ENCODE data around the gene KCNH3. TPM values are rescaled to one million over a fixed set of nuclear protein-coding genes. Genes with fewer than 3 reads are reported as not detected.

Gene KCNH3
- total and polyA plus RNA-seq, 2 of the 8 experiments (the other 6 are each of a cell fraction or from before 2014, with no cell fraction given) = 0.24 to 0.50 TPM

DNA sequence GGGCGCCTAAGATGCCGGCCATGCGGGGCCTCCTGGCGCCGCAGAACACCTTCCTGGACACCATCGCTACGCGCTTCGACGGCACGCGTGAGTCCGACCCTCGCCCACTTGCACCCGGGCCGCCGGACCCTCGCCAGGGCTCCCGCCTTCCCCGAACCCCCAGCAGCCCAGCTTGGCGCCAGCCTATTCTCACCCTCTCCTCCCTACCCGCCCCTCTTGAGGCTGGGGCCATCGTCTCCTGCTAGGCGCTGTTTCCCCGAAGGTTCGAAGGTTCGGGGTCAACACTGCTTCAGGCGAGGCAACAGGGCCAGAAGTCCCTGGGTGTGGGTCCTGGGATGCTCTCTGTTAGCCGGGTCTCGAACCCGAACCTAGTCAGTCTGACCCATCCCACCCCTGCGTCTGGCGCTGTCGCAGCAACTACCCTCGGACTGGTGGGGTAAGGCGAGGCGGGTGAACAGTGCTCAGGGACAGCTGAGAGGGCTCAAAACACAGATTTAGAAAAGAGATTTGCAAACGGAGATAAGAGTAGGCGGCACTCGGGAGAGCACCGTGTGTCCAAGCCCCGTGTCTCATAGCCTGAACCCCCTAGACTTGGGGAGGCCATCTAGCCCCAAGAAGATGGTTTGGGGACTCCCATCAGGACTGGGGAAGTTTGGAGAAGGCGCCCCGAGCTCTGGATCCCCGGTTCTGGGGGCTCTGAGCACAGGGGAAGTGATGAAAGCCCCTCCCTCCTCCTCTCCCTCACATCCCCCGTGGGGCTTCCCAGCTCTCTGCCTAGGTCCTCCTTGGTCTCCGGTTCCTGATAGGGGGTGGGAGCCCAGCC is 787 bp downstream of the KCNH3 start:
- Histone ChIP-seq H3K18ac (ENCODE audit: extremely low read depth, low read length) (no peak overlapping the region; the same call in 1 of the 2 replicates), H3K4me3 (ENCODE audit: extremely low read depth in 1 of 4, insufficient read depth in 2 of 4, low read depth in 3 of 4, low read length in 4 of 4) (peak overlapping the region in 1 of 4 experiments; percentile 40; a peak in 5 of 8 replicates)
- CTCF ChIA-PET (ENCODE audit: partially characterized antibody) = interaction anchor here (1.0 to 7.8 kb wide), 4 partner anchors 12 to 192 kb away, joined by 3 to 91 read pairs (median 6); no protein-coding TSS in a partner anchor
- TF ChIP-seq TAF1 (IDR thresholded peaks at IDR 0.05; ENCODE audit: low read depth, low read length) = no peak
- no peak for TF ChIP-seq POU5F1 (IDR thresholded peaks at IDR 0.05; ENCODE audit: low read depth, low read length)
- no peak for TF ChIP-seq MAX (IDR thresholded peaks at IDR 0.05)
- TF ChIP-seq SUZ12 (IDR thresholded peaks at IDR 0.05; ENCODE audit: low read length) = peak; percentile 96
- no peak for TF ChIP-seq RFX5 (IDR thresholded peaks at IDR 0.05; ENCODE audit: borderline replicate concordance, low read depth, low read length)
- no peak for TF ChIP-seq SP1 (IDR thresholded peaks at IDR 0.05; ENCODE audit: low read depth, low read length)
- no peak for TF ChIP-seq MAFK (IDR thresholded peaks at IDR 0.05; ENCODE audit: low read depth, low read length)
- no peak for TF ChIP-seq RBBP5 (IDR thresholded peaks at IDR 0.05; ENCODE audit: borderline replicate concordance, low read depth, low read length)
- no peak for TF ChIP-seq CBX8 (IDR thresholded peaks at IDR 0.05; ENCODE audit: borderline replicate concordance, low read depth, low read length)
- TF ChIP-seq TAF7 (optimal IDR thresholded peaks at IDR 0.05; ENCODE audit: borderline replicate concordance, low read depth, low read length) = no peak
- TF ChIP-seq NANOG (IDR thresholded peaks at IDR 0.05; ENCODE audit: insufficient read depth, low read depth, low read length, poor library complexity, severe bottlenecking) = no peak
- no peak for TF ChIP-seq SP2 (IDR thresholded peaks at IDR 0.05; ENCODE audit: low read length)

More for the DNA sequence above, 787 bp downstream of the KCNH3 start:
- Histone ChIP-seq H2BK5ac (ENCODE audit: low read depth, low read length) (no peak overlapping the region), H3K23me2 (ENCODE audit: low read depth, low read length) (peaks cover 16% of the 10 kb centered on the region), H4K8ac (ENCODE audit: extremely low read depth, insufficient read depth, low read length) (peak overlapping the region; percentile 85), H2BK12ac (ENCODE audit: low read depth, low read length) (no peak overlapping the region), H2AFZ (ENCODE audit: low read length) (0 out of 2 replicates have a peak overlapping the region, but pooled peaks have one; percentile 45), H3K79me1 (ENCODE audit: low read depth, low read length) (no peaks in the 10 kb centered on the region), H2AK5ac (ENCODE audit: low read depth, low read length) (no peak overlapping the region), H2BK120ac (replicated peaks; ENCODE audit: low read depth, low read length) (no peak overlapping the region), H3K27ac (ENCODE audit: low read depth, low read length) (no peak overlapping the region), H3K56ac (replicated peaks; ENCODE audit: insufficient read length, low read depth, low read length) (no peak overlapping the region), H3K79me2 (ENCODE audit: control insufficient read depth in 1 of 2, insufficient read depth in 2 of 2, low read length in 2 of 2) (no peaks in the 10 kb centered on the region), H3K27me3 (replicated peaks in 1 of 4; ENCODE audit: control insufficient read depth in 3 of 4, extremely low read depth in 1 of 4, insufficient read depth in 3 of 4, low read length in 3 of 4) (peaks cover 72 to 95% (median 92%) of the 10 kb centered on the region in 4 experiments), H3K9me3 (ENCODE audit: insufficient read depth in 2 of 2, low read depth in 1 of 2, low read length in 1 of 2) (no peaks in the 10 kb centered on the region), H3K4me1 (replicated peaks in 1 of 4; ENCODE audit: control insufficient read depth in 3 of 4, insufficient read depth in 4 of 4, low read length in 3 of 4) (peaks cover 0 to 32% (median 15%) of the 10 kb centered on the region in 4 experiments; a peak in 6 of 7 replicates), H4K91ac (replicated peaks; ENCODE audit: insufficient read length, low read length) (no peak overlapping the region), H3K36me3 (ENCODE audit: control insufficient read depth in 2 of 4, insufficient read depth in 4 of 4, low read length in 3 of 4) (peaks cover 0 to 6% (median 0%) of the 10 kb centered on the region in 4 experiments; a peak in 1 of 8 replicates), H3K4ac (replicated peaks; ENCODE audit: insufficient read length, low read depth, low read length) (no peak overlapping the region), H2BK20ac (ENCODE audit: low read length) (no peak overlapping the region), H2BK15ac (ENCODE audit: low read length) (no peak overlapping the region), H3K23ac (ENCODE audit: insufficient read length) (no peak overlapping the region), H3K4me2 (ENCODE audit: insufficient read depth in 1 of 2, low read depth in 2 of 2, low read length in 2 of 2) (peak overlapping the region; percentile 38 to 69), H4K5ac (ENCODE audit: insufficient read length, low read depth, low read length) (no peak overlapping the region), H3K14ac (ENCODE audit: insufficient read length) (no peak overlapping the region), H4K20me1 (replicated peaks in 1 of 2; ENCODE audit: control insufficient read depth in 1 of 2, insufficient read depth in 2 of 2, low read length in 2 of 2) (peaks cover 5 to 13% of the 10 kb centered on the region in 2 experiments), H3K9ac (replicated peaks in 1 of 4; ENCODE audit: extremely low read depth in 1 of 4, low read depth in 3 of 4, low read length in 3 of 4) (no peak overlapping the region)
- POLR2A ChIA-PET (ENCODE audit: partially characterized antibody) = interaction anchor here (0.6 to 1.6 kb wide), 3 partner anchors 25 to 274 kb away, joined by 3 to 4 read pairs (median 3); partner anchors contain the start of gene TUBA1C
- FAIRE-seq (no peak), DNase-seq (ENCODE audit: low read depth in 1 of 2, low spot score in 2 of 2) (no peak)
- WGBS, 2 experiments (ENCODE audit: extremely low coverage in 1 of 2, insufficient coverage in 1 of 2, insufficient read length in 1 of 2, insufficient replicate concordance in 2 of 2, low coverage in 1 of 2, low lambda C conversion rate in 2 of 2, missing lambda C conversion rate in 1 of 2) = 33% methylated on average over 28 of the region's 47 CpGs; no CpG with 5 or more reads in 1 of the 2 experiments

All from H1 (cell line).